Fibroblast of mammary gland (primary cell): ENCODE data around the gene CWC27.

Experiments used
- DNase-seq: peaks from one replicate; pipeline ENCODE4 v3.0.0-alpha.2; 2010; ENCODE audit warnings: low read depth
- H3K4me3 ChIP-seq: 2 replicates; pipeline ENCODE4 v1.5.1; 2011; ENCODE audit warnings: low read depth, mild to moderate bottlenecking, low read length, moderate library complexity; ENCODE audit not compliant: control insufficient read depth
- CTCF ChIP-seq: conservative IDR thresholded peaks from 2 replicates; pipeline ENCODE4 v1.5.1; 2011; ENCODE audit warnings: low read depth, low read length, inconsistent platforms; ENCODE audit not compliant: control insufficient read depth, insufficient read depth

CWC27 gene

GRCh38 chr5:65047225-65047624 lies 278.5 kb downstream of the CWC27 start:
- no peak for DNase-seq
- H3K4me3 ChIP-seq, result no peak overlapping the region
- no peak for TF ChIP-seq CTCF

GRCh38 chr5:65047948-65048690 lies 279.4 kb downstream of the CWC27 start:
- TF ChIP-seq CTCF, result no peak
- H3K4me3 ChIP-seq, result no peak overlapping the region
- DNase-seq, result no peak

GRCh38 chr5:65050140-65050539 lies 281.4 kb downstream of the CWC27 start:
- H3K4me3 ChIP-seq, result no peak overlapping the region
- no peak for DNase-seq
- no peak for TF ChIP-seq CTCF

- no peak for TF ChIP-seq CTCF
- H3K4me3 ChIP-seq, result no peak overlapping the region
- no peak for DNase-seq
Observed at GRCh38 chr5:65050826-65051498, 282.2 kb downstream of the CWC27 start.

- TF ChIP-seq CTCF, result no peak
- no peak overlapping the region for H3K4me3 ChIP-seq
- DNase-seq, result no peak
Observed at GRCh38 chr5:65055938-65056337, 287.2 kb downstream of the CWC27 start.

- DNase-seq, result peak; percentile 52
- no peak for TF ChIP-seq CTCF
- H3K4me3 ChIP-seq, result no peak overlapping the region
Observed at GRCh38 chr5:65059681-65060598, 291.2 kb downstream of the CWC27 start.
